GM12801 (cell line): ENCODE results near the gene KCNF1.

Source experiments
- TF ChIP-seq, protein P1 (sequence below): IDR thresholded peaks from one replicate; pipeline ENCODE4 v1.5.1; 2011; ENCODE audit warnings: control low read depth; ENCODE audit not compliant: insufficient read length; ENCODE audit errors: extremely low read depth

The KCNF1 gene

GRCh38 chr2:10867692-10868420 lies 43.9 kb upstream of the KCNF1 start:
- TF ChIP-seq, protein P1, sequence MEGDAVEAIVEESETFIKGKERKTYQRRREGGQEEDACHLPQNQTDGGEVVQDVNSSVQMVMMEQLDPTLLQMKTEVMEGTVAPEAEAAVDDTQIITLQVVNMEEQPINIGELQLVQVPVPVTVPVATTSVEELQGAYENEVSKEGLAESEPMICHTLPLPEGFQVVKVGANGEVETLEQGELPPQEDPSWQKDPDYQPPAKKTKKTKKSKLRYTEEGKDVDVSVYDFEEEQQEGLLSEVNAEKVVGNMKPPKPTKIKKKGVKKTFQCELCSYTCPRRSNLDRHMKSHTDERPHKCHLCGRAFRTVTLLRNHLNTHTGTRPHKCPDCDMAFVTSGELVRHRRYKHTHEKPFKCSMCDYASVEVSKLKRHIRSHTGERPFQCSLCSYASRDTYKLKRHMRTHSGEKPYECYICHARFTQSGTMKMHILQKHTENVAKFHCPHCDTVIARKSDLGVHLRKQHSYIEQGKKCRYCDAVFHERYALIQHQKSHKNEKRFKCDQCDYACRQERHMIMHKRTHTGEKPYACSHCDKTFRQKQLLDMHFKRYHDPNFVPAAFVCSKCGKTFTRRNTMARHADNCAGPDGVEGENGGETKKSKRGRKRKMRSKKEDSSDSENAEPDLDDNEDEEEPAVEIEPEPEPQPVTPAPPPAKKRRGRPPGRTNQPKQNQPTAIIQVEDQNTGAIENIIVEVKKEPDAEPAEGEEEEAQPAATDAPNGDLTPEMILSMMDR = no peak

- TF ChIP-seq, protein P1 = no peak
Observed at GRCh38 chr2:10868465-10869314, 43.0 kb upstream of the KCNF1 start.

DNA sequence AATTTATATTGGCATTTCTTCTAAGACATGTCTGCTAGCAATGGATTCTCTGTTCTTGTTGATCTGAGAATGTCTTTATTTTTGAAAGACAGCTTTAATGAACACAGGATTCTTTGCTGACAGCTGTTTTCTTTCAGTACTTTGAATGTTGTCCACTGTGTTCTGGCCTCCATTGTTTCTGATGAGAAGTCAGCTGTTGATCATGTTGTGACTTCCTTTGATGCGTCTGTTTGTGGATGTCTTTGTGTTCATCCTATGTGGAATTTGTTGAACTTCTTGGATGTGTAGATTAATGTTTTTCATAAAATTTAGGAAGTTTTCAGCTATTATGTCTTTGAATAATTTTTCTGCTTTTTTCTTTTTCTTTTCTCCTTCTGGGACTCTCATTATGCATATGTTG lies 39.8 kb upstream of the KCNF1 start:
- TF ChIP-seq, protein P1 = no peak

- TF ChIP-seq, protein P1 = no peak
Observed at GRCh38 chr2:10873171-10873570, 38.6 kb upstream of the KCNF1 start.

GRCh38 chr2:10873790-10874437 lies 37.8 kb upstream of the KCNF1 start:
- TF ChIP-seq, protein P1 = no peak

GRCh38 chr2:10875126-10875525 lies 36.6 kb upstream of the KCNF1 start:
- TF ChIP-seq, protein P1 = no peak

GRCh38 chr2:10876394-10876793 lies 35.3 kb upstream of the KCNF1 start:
- TF ChIP-seq, protein P1 = no peak
